ENCODE measurements around the gene PRKCH.

PRKCH gene

DNA sequence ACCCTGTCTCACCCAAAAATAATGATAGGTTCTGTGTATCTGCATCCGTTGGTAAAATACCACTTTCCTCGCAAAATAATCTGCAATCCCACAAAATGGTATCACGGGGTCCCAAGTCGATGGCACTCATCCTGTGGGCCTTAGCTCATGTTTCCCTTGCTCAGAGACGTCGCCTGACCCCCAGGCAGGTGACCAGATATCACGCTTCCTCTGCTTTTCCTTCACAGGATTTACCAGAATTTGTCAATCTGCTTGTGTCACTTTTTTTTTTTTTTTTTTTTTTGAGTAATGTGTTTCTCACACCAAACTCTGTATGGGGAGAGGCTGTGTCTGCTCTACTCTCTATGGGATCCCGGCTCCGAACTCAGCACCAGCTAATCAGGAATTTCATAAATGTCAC, 162.7 kb downstream of the PRKCH start:
- DNase-seq (ENCODE audit: extremely low read depth, low read depth), result no peak
- TF ChIP-seq, protein P1, sequence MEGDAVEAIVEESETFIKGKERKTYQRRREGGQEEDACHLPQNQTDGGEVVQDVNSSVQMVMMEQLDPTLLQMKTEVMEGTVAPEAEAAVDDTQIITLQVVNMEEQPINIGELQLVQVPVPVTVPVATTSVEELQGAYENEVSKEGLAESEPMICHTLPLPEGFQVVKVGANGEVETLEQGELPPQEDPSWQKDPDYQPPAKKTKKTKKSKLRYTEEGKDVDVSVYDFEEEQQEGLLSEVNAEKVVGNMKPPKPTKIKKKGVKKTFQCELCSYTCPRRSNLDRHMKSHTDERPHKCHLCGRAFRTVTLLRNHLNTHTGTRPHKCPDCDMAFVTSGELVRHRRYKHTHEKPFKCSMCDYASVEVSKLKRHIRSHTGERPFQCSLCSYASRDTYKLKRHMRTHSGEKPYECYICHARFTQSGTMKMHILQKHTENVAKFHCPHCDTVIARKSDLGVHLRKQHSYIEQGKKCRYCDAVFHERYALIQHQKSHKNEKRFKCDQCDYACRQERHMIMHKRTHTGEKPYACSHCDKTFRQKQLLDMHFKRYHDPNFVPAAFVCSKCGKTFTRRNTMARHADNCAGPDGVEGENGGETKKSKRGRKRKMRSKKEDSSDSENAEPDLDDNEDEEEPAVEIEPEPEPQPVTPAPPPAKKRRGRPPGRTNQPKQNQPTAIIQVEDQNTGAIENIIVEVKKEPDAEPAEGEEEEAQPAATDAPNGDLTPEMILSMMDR (IDR thresholded peaks at IDR 0.05; ENCODE audit: low read depth, low read length, missing control alignments), result no peak
- no peak overlapping the region for H3K4me3 ChIP-seq (replicated peaks; ENCODE audit: low read depth, low read length)

- no peak for DNase-seq (ENCODE audit: extremely low read depth, low read depth)
- TF ChIP-seq, protein P1 (IDR thresholded peaks at IDR 0.05; ENCODE audit: low read depth, low read length, missing control alignments), result no peak
- H3K4me3 ChIP-seq (replicated peaks; ENCODE audit: low read depth, low read length), result no peak overlapping the region
Measured at GRCh38 chr14:61484826-61485584, 163.6 kb downstream of the PRKCH start.

GRCh38 chr14:61485661-61486060, 164.3 kb downstream of the PRKCH start:
- TF ChIP-seq, protein P1 (IDR thresholded peaks at IDR 0.05; ENCODE audit: low read depth, low read length, missing control alignments), result no peak
- no peak overlapping the region for H3K4me3 ChIP-seq (replicated peaks; ENCODE audit: low read depth, low read length)
- no peak for DNase-seq (ENCODE audit: extremely low read depth, low read depth)

DNA sequence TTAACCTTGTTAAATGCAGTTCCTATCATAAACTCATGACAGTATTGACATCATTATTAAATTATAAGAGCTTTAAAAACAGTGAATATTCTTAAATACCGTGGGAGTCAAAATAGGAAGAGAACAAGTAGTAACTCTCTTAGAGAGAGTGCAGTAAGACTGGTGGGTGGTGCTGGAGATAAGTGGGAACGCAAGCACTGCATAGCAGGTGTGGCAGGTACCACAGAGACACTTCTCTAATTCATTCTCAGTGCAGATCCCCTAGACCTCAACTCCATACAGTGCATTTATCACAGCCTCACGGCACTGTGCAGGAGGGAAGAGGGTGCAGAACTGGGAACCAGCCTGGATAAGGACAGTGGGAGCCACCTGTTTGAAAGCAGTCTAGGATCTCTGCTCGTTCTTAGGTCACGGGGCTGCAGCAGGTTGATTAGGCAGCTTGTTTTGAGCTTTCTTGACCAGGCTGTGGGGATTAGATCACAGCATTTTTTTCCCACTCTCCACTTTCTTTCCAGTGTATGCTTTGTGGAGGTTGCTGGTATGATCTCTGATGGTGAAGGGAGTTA, 165.6 kb downstream of the PRKCH start:
- TF ChIP-seq, protein P1 (IDR thresholded peaks at IDR 0.05; ENCODE audit: low read depth, low read length, missing control alignments), result no peak
- no peak for DNase-seq (ENCODE audit: extremely low read depth, low read depth)
- no peak overlapping the region for H3K4me3 ChIP-seq (replicated peaks; ENCODE audit: low read depth, low read length)

DNA sequence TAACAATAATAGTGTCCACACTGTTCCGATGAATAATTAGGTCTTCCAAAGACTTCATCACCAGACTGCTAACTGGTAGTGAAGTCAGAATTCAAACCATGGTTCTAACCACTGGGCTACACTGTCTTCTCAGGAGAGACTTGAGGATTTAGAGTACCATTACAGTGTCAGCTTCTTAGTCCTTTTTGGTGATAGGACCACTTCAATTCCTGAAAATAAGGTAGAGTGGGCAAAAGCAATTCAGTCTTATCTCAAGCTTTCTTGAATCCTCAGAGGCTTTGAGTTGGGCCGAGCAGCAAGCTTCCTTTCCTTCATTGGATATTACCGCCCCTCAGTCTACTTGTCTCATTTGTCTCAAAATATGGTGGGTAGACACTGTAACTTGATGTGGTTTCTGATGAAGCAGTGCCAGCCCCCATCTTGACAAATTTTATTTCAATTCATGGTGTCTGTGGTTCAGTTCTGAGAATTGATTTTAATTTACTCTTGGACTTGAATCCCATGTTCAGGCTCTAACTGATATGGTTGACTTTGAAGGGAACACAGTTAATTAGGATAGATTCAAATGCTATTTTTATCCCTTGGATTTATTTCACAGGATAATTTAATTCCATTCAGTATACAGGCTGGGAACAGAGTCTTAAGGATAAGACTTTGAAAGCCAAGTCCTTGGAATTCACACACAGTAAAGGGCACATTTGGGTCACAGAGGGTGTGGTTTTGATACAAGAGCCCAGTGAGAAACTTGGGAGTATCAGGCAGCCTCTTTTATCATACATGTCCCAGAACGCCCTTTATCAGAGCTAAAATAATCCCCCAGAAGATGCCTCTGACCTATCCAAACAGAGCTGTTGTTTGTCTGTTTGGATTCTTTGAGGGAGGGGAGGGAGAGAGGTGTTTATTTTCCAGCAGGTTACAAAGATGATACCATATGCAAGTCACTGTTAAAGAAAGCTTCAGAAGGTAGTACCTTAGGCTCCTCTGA, 167.3 kb downstream of the PRKCH start:
- no peak for DNase-seq (ENCODE audit: extremely low read depth, low read depth)
- H3K4me3 ChIP-seq (replicated peaks; ENCODE audit: low read depth, low read length), result no peak overlapping the region
- TF ChIP-seq, protein P1 (IDR thresholded peaks at IDR 0.05; ENCODE audit: low read depth, low read length, missing control alignments), result no peak

- TF ChIP-seq, protein P1 (IDR thresholded peaks at IDR 0.05; ENCODE audit: low read depth, low read length, missing control alignments), result no peak
- no peak overlapping the region for H3K4me3 ChIP-seq (replicated peaks; ENCODE audit: low read depth, low read length)
- no peak for DNase-seq (ENCODE audit: extremely low read depth, low read depth)
Measured at GRCh38 chr14:61489512-61489911, 168.1 kb downstream of the PRKCH start.
